Liver (tissue), 9 donors: Measurements from ENCODE around the gene PARD3. TPM values are rescaled to one million over a fixed set of nuclear protein-coding genes. Genes with fewer than 3 reads are reported as not detected.

ENCODE experiments used
- DNase-seq: peaks from one replicate; pipeline ENCODE4 v3.0.0-alpha.2; 2017; ENCODE audit warnings: low spot score
- H3K27ac ChIP-seq, 2 donors: one replicate each; pipeline ENCODE4 v1.7.0; 2013; ENCODE audit warnings: inconsistent platforms in 2 of 2, low read length in 2 of 2, control low read depth in 1 of 2, low read depth in 1 of 2, mild to moderate bottlenecking in 1 of 2
- H3K27me3 ChIP-seq, 4 donors: one replicate each; pipeline versions ENCODE4 v1.6.1 to v1.7.0; 2013; ENCODE audit warnings: low read length in 3 of 4, inconsistent platforms in 1 of 4, mild to moderate bottlenecking in 1 of 4, moderate library complexity in 1 of 4; ENCODE audit not compliant: control insufficient read depth in 4 of 4, insufficient read depth in 4 of 4
- H3K36me3 ChIP-seq, 4 donors: one replicate each; pipeline versions ENCODE4 v1.6.1 to v1.7.0; 2013; ENCODE audit warnings: low read length in 3 of 4, mild to moderate bottlenecking in 3 of 4, low read depth in 1 of 4, moderate library complexity in 1 of 4; ENCODE audit not compliant: control insufficient read depth in 4 of 4, insufficient read depth in 3 of 4
- H3K4me1 ChIP-seq, 4 donors: one replicate each; pipeline versions ENCODE4 v1.6.1 to v1.7.0; 2013; ENCODE audit warnings: low read length in 3 of 4, mild to moderate bottlenecking in 3 of 4, moderate library complexity in 1 of 4; ENCODE audit not compliant: control insufficient read depth in 4 of 4, insufficient read depth in 4 of 4
- H3K4me3 ChIP-seq, 3 donors: one replicate each; pipeline versions ENCODE4 v1.6.1 to v1.7.0; 2013; ENCODE audit warnings: low read length in 3 of 3, control low read depth in 1 of 3, low read depth in 1 of 3, mild to moderate bottlenecking in 1 of 3
- H3K9ac ChIP-seq, 2 donors: one replicate each; pipeline ENCODE4 v1.7.0; 2013; ENCODE audit warnings: low read length in 2 of 2, mild to moderate bottlenecking in 2 of 2, moderate library complexity in 2 of 2, control low read depth in 1 of 2, low read depth in 1 of 2
- H3K9me3 ChIP-seq, 4 donors: one replicate each; pipeline versions ENCODE4 v1.6.1 to v1.7.0; 2013; ENCODE audit warnings: low read length in 3 of 4; ENCODE audit not compliant: control insufficient read depth in 4 of 4
- EGR1 ChIP-seq, 2 donors: IDR thresholded peaks; 2 replicates each; pipeline ENCODE4 v1.6.1; 2016 to 2018; ENCODE audit warnings: antibody characterized with exemption in 2 of 2, low read depth in 2 of 2
- FOXA1 ChIP-seq: IDR thresholded peaks from 2 replicates; pipeline ENCODE4 v1.6.1; 2016; ENCODE audit warnings: antibody characterized with exemption
- FOXA2 ChIP-seq: IDR thresholded peaks from 2 replicates; pipeline ENCODE4 v1.6.1; 2016; ENCODE audit warnings: antibody characterized with exemption
- GABPA ChIP-seq, 2 donors: IDR thresholded peaks in 1 of 2; conservative IDR thresholded peaks in 1 of 2; 2 replicates each; pipeline ENCODE4 v1.6.1; 2016; ENCODE audit warnings: antibody characterized with exemption in 2 of 2, mild to moderate bottlenecking in 1 of 2, moderate library complexity in 1 of 2
- HNF4A ChIP-seq, 2 donors: conservative IDR thresholded peaks; 2 replicates each; pipeline ENCODE4 v1.6.1; 2016; ENCODE audit warnings: antibody characterized with exemption in 2 of 2, mild to moderate bottlenecking in 2 of 2
- HNF4G ChIP-seq: IDR thresholded peaks from 2 replicates; pipeline ENCODE4 v1.6.1; 2016; ENCODE audit warnings: antibody characterized with exemption
- JUND ChIP-seq, 2 donors: IDR thresholded peaks; 2 replicates each; pipeline ENCODE4 v1.6.1; 2016; ENCODE audit warnings: antibody characterized with exemption in 2 of 2
- NR2F2 ChIP-seq: IDR thresholded peaks from 2 replicates; pipeline ENCODE4 v1.6.1; 2016; ENCODE audit warnings: antibody characterized with exemption
- RAD21 ChIP-seq, 2 donors: IDR thresholded peaks; 2 replicates each; pipeline ENCODE4 v1.6.1; 2016; ENCODE audit warnings: antibody characterized with exemption in 2 of 2, mild to moderate bottlenecking in 2 of 2
- RXRA ChIP-seq, 2 donors: IDR thresholded peaks; 2 replicates each; pipeline ENCODE4 v1.6.1; 2017 to 2018; ENCODE audit warnings: antibody characterized with exemption in 2 of 2, mild to moderate bottlenecking in 1 of 2
- SP1 ChIP-seq: IDR thresholded peaks from 2 replicates; pipeline ENCODE4 v1.6.1; 2018; ENCODE audit warnings: antibody characterized with exemption, mild to moderate bottlenecking
- TAF1 ChIP-seq: conservative IDR thresholded peaks from 2 replicates; pipeline ENCODE4 v1.6.1; 2016; ENCODE audit warnings: antibody characterized with exemption, mild to moderate bottlenecking
- YY1 ChIP-seq: IDR thresholded peaks from 2 replicates; pipeline ENCODE4 v1.6.1; 2016; ENCODE audit warnings: antibody characterized with exemption, mild to moderate bottlenecking
- WGBS: extraction: QIAGEN DNeasy Blood & Tissue Kit; methylation state at CpG from one replicate; pipeline ENCODE4 v1.1.7; 2013; 5-methylcytosine and 5-hydroxymethylcytosine counted together
- polyA plus RNA-seq, 2 donors: library from polyadenylated mRNA; stranded (reverse) in 1 of 2; unstranded in 1 of 2; fragments of 200-250 nt in 1 of 2; fragments of >200 nt in 1 of 2; fragmentation: Nextera tagmentation in 1 of 2; extraction: Ambion mirVana in 1 of 2; gene quantifications; one replicate each; pipeline versions ENCODE4 v1.2.1 to v1.2.3, GENCODE V29; 2013 to 2015
- total RNA-seq, 2 donors: library from RNA; depleted of rRNA; stranded (reverse); fragments of >200 nt; gene quantifications; one replicate each; pipeline ENCODE4 v1.2.3, GENCODE V29; 2014
- TF ChIP-seq, protein P1 (sequence below): IDR thresholded peaks from 2 replicates; pipeline ENCODE4 v1.6.1; 2016; ENCODE audit warnings: antibody characterized with exemption
- TF ChIP-seq, protein P2 (sequence below): IDR thresholded peaks from 2 replicates; pipeline ENCODE4 v1.6.1; 2016; ENCODE audit warnings: antibody characterized with exemption
- TF ChIP-seq, protein P3 (sequence below): IDR thresholded peaks from 2 replicates; pipeline ENCODE4 v1.6.1; 2016; ENCODE audit warnings: antibody characterized with exemption
- TF ChIP-seq, protein P4 (sequence below): fragments of 150-350 bp; IDR thresholded peaks from 2 replicates; pipeline ENCODE4 v1.5.1; 2017; ENCODE audit warnings: improper control_type of control experiment, low read depth, low read length; ENCODE audit not compliant: missing input control
- donor health status: healthy.
- donor health status: healthy.
- donor health status: healthy.
- donor health status: healthy.
- donor health status: healthy.

Gene PARD3
- total and polyA plus RNA-seq, 4 donors, result 12.3 to 43.8 (median 13.5) TPM

DNA sequence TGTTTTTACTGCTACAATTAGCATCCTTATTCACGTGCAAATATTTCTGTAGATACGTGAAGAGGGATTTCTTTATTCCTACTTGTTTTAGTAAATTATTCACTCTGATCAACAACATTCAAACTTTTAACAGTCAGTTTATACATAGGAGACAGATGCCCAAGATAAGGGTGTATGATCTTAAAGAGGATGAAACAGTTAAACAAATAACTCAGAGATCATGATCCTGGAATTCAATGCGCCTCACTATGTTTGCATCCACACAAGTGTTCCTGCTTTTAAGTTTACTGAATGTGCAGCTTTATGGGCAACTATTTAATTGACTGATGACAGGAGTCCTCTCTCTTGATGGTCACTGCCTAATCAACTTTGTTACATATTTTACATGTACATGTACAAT lies 394.8 kb downstream of the PARD3 start (continued):
- TF ChIP-seq, protein P1, sequence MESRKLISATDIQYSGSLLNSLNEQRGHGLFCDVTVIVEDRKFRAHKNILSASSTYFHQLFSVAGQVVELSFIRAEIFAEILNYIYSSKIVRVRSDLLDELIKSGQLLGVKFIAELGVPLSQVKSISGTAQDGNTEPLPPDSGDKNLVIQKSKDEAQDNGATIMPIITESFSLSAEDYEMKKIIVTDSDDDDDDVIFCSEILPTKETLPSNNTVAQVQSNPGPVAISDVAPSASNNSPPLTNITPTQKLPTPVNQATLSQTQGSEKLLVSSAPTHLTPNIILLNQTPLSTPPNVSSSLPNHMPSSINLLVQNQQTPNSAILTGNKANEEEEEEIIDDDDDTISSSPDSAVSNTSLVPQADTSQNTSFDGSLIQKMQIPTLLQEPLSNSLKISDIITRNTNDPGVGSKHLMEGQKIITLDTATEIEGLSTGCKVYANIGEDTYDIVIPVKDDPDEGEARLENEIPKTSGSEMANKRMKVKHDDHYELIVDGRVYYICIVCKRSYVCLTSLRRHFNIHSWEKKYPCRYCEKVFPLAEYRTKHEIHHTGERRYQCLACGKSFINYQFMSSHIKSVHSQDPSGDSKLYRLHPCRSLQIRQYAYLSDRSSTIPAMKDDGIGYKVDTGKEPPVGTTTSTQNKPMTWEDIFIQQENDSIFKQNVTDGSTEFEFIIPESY, result no peak
- TF ChIP-seq FOXA2 (no peak), EGR1 (IDR thresholded peaks at IDR 0.05; ENCODE audit: low read depth in 2 of 2) (no peak), TAF1 (no peak)
- TF ChIP-seq, protein P2, sequence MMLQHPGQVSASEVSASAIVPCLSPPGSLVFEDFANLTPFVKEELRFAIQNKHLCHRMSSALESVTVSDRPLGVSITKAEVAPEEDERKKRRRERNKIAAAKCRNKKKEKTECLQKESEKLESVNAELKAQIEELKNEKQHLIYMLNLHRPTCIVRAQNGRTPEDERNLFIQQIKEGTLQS, result no peak
- TF ChIP-seq, protein P3, sequence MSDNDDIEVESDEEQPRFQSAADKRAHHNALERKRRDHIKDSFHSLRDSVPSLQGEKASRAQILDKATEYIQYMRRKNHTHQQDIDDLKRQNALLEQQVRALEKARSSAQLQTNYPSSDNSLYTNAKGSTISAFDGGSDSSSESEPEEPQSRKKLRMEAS, result no peak

DNA sequence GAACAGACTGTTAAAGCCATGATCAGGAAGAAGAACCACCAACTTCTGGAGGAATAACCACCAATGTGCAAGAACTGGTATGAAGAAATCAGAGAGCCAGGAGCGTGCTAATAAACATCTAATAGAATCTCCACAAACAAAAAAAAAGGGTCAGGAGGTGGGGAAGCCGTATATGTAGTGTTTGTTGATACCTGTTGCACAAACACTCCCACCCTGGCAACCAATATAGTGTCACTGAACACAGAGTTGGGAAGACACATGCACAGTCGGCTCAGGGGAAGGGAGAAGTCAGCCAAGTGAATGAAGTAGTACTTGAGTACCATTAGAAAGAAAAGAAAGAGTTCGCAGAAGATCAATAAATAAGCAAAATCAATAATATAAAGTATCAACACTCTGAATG lies 400.1 kb downstream of the PARD3 start:
- no peak overlapping the region for H3K27ac ChIP-seq
- WGBS, result 89% methylated on average over 4 of the region's 4 CpGs

More for the DNA sequence above, 400.1 kb downstream of the PARD3 start:
- H3K4me3 ChIP-seq, result no peak overlapping the region
- DNase-seq, result no peak
- H3K4me1 ChIP-seq, result no peaks in the 10 kb centered on the region
- TF ChIP-seq HNF4A (conservative IDR thresholded peaks at IDR 0.05) (no peak), TAF1 (no peak), YY1 (no peak), HNF4G (no peak), RAD21 (IDR thresholded peaks at IDR 0.05) (no peak), GABPA (IDR thresholded peaks at IDR 0.05 in 1 of 2, conservative IDR thresholded peaks at IDR 0.05 in 1 of 2) (no peak), SP1 (no peak), JUND (IDR thresholded peaks at IDR 0.05) (no peak), RXRA (IDR thresholded peaks at IDR 0.05) (no peak), NR2F2 (no peak), FOXA2 (no peak), FOXA1 (no peak)
- TF ChIP-seq, protein P3, result no peak
- TF ChIP-seq, protein P2, result no peak
- TF ChIP-seq, protein P4, sequence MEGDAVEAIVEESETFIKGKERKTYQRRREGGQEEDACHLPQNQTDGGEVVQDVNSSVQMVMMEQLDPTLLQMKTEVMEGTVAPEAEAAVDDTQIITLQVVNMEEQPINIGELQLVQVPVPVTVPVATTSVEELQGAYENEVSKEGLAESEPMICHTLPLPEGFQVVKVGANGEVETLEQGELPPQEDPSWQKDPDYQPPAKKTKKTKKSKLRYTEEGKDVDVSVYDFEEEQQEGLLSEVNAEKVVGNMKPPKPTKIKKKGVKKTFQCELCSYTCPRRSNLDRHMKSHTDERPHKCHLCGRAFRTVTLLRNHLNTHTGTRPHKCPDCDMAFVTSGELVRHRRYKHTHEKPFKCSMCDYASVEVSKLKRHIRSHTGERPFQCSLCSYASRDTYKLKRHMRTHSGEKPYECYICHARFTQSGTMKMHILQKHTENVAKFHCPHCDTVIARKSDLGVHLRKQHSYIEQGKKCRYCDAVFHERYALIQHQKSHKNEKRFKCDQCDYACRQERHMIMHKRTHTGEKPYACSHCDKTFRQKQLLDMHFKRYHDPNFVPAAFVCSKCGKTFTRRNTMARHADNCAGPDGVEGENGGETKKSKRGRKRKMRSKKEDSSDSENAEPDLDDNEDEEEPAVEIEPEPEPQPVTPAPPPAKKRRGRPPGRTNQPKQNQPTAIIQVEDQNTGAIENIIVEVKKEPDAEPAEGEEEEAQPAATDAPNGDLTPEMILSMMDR, result no peak
- TF ChIP-seq, protein P1, result no peak
- no peaks in the 10 kb centered on the region for H3K36me3 ChIP-seq
- H3K9ac ChIP-seq, result no peak overlapping the region
- no peaks in the 10 kb centered on the region for H3K9me3 ChIP-seq
- no peaks in the 10 kb centered on the region for H3K27me3 ChIP-seq
